HCEC 1CT (cell line): ENCODE measurements around the gene MS4A3.
"Not testable (repeated sequence)": the region's sequence is repeated elsewhere in the genome, so short reads cannot be mapped to it uniquely, and the experiment has no call there.

ENCODE experiments used
- DNase-seq: peaks from one replicate; pipeline ENCODE4 v3.0.0-alpha.2; 2017

MS4A3 gene, protein sequence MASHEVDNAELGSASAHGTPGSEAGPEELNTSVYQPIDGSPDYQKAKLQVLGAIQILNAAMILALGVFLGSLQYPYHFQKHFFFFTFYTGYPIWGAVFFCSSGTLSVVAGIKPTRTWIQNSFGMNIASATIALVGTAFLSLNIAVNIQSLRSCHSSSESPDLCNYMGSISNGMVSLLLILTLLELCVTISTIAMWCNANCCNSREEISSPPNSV

GRCh38 chr11:60056349-60056969 is at the start of gene MS4A3:
Gene MS4A3, plus strand, starts transcription at chr11:60056665. Its CDS starts 4,496 bp downstream, at chr11:60061161.
- DNase-seq, result no peak

- no peak for DNase-seq
Measured at GRCh38 chr11:60016881-60017280, 39.6 kb upstream of the MS4A3 start, which contains the start of gene OOSP4B. Gene OOSP4B, plus strand, starts transcription at chr11:60017181.

GRCh38 chr11:60018058-60018457 is 38.4 kb upstream of the MS4A3 start:
- DNase-seq, result no peak

GRCh38 chr11:60020376-60020775 is 36.1 kb upstream of the MS4A3 start:
- not testable (repeated sequence) for DNase-seq

- no peak for DNase-seq
Measured at GRCh38 chr11:60029015-60029632, 27.3 kb upstream of the MS4A3 start.

DNA sequence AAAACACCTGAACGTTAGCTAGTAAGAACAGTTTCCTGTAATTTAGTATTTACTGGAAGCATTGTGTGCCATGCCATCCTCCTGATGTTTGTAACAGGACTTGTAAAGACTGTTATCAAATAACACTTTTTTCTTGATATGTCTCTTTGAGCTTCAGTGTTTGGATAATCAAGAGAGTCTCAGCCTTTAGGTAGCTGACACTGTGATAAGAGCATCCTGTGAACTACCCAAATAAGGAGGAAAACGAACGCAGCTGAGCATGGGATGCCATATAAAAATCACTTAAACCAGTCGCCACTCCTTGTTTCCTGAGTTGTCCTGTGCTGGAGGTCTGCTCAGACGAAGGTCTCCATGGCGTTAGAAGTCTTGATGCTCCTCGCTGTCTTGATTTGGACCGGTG is 16.4 kb upstream of the MS4A3 start, which contains the start of gene OOSP2:
TSS of gene OOSP2 (plus strand) at position 301 of the 400 bp plus-strand sequence. CDS start at position 352, 51 bp downstream.
- DNase-seq, result no peak

GRCh38 chr11:60050422-60050821 is 6.0 kb upstream of the MS4A3 start:
- DNase-seq, result not testable (repeated sequence)

DNA sequence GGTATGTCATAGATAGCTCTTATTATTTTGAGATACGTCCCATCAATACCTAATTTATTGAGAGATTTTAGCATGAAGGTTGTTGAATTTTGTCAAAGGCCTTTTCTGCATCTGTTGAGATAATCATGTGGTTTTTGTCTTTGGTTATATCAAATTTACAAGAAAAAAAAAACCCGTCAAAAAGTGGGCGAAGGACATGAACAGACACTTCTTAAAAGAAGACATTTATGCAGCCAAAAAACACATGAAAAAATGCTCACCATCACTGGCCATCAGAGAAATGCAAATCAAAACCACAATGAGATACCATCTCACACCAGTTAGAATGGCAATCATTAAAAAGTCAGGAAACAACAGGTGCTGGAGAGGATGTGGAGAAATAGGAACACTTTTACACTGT is 5.6 kb upstream of the MS4A3 start:
- not testable (repeated sequence) for DNase-seq

- DNase-seq, result no peak
Measured at GRCh38 chr11:60059052-60059451, 2.6 kb downstream of the MS4A3 start.

GRCh38 chr11:60059521-60060240 is 3.2 kb downstream of the MS4A3 start:
- no peak for DNase-seq

DNA sequence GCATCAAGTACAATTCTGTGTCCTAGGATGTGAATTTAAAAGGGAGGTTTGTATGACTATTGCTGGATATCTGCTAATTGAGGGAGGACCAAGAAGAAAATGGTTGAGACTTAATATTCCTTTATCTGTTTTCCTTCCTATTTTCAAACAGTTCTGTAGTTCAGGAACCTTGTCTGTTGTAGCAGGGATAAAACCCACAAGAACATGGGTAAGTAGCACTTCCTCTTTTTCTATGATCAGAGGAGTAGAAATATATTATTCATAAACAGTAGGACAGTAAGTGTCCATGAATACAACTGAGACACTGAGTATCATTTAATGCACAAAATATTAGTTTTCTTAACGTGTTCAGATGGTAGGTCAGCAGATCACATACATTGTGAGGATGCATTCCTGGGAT is 7.6 kb downstream of the MS4A3 start:
- no peak for DNase-seq

GRCh38 chr11:60065801-60066200 is 9.3 kb downstream of the MS4A3 start:
- DNase-seq, result no peak

- DNase-seq, result no peak
Measured at GRCh38 chr11:60069450-60069849, 13.0 kb downstream of the MS4A3 start.

GRCh38 chr11:60071644-60072043 is 15.2 kb downstream of the MS4A3 start:
- DNase-seq, result not testable (repeated sequence)

GRCh38 chr11:60077216-60077817 is 20.9 kb downstream of the MS4A3 start:
- DNase-seq, result no peak

- DNase-seq, result no peak
Measured at GRCh38 chr11:60077981-60078380, 21.5 kb downstream of the MS4A3 start.

GRCh38 chr11:60078745-60079144 is 22.3 kb downstream of the MS4A3 start:
- no peak for DNase-seq

DNA sequence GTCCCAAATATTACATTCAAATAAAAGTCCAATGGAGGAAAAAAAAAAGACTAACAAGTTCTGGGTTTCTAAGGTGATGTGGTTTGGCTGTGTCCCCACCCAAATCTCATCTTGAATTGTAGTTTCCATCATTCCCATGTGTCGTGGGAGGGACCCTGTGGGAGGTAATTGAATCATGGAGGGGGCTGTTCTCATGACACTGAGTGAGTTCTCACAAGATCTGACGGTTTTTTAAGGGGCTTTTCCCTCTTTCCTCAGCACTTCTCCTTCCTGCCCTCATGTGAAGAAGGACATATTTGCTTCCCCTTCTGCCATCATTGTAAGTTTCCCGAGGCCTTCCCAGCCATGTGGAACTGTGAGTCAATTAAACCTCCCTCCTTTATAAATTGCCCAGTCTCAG is 24.1 kb downstream of the MS4A3 start:
- DNase-seq, result no peak

DNA sequence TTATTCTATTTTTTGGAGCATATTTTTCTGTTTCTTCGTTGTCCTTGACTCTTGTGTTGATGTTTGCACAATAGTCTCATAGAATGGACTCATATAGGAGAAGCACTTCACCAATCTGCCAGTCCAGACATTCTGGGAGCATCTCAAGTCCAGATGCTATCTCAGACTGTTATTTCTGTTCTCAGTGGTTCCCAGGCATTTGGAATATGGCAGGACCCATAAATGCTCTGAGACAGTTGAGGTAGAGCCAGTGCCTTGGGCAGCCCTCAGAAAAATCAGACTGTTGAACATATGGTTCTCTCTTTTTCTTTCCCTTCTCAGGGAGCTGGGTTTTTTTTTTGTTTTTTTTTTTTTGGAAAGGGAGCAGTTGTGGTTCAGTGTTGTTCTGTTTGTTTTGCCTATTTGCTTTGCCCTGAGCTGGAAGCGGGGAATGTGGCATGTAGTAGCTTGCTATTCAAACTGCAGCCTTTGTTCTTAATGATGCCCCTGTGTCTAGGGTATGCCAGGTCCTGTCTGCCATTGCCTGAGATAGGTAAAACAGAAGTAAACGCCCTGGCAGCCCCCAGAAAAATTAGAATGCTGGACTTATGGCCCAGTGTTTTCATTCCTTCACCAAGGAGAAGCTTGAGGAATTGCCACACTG is 28.3 kb downstream of the MS4A3 start:
- DNase-seq, result no peak

DNA sequence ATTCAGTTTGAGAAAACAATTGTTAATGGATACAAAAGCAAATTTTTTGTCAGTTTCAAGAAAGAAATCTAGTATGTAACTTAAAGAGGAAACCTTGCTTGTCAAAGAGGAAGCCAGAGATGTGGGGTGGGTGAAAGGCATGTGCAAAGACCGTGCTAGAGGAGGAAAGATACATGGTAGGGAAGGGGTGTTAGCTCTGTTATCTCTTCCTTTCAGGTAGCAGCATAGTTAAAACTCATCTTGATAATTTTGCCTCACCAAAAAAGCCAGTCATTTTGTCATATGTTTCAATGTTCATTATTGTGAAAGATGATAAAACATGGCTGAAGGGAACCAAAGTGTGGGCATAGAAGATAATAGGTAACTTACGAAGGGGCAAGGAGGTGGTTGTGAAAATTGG is 29.4 kb downstream of the MS4A3 start:
- no peak for DNase-seq

- DNase-seq, result no peak
Measured at GRCh38 chr11:60087239-60087638, 30.8 kb downstream of the MS4A3 start.

DNA sequence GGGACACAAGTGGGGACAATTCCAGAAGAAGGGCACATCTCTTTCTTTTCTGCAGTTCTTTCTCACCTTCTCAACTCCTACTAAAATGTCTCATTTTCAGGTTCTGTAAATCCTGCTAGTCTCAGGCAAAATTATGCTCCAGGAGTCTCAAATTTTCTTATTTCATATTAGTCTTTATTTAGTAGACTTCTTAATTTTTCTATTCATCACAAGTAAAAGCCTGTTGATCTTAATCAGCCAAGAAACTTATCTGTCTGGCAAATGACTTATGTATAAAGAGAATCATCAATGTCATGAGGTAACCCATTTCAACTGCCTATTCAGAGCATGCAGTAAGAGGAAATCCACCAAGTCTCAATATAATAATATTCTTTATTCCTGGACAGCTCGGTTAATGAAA is 31.9 kb downstream of the MS4A3 start, which contains the start of gene MS4A2:
TSS of gene MS4A2 (plus strand) at position 301 of the 400 bp plus-strand sequence. CDS start 102 bp downstream, outside the sequence.
- no peak for DNase-seq
